Endometrial microvascular endothelial cells (primary cell): ENCODE results near the gene SNAP91. TPM values are rescaled to one million over a fixed set of nuclear protein-coding genes. Genes with fewer than 3 reads are reported as not detected.
"Not testable (repeated sequence)": the region's sequence is repeated elsewhere in the genome, so short reads cannot be mapped to it uniquely, and the experiment has no call there.

ENCODE experiments used
- in situ Hi-C: cut with HindIII; loops from 2 replicates; pipeline ENCODE4 v1.10.0; 2017; ENCODE audit warnings: low sequenced_read_pairs, low pct_unique_long_range_greater_than_20kb; ENCODE audit errors: inconsistent ontology term
- total RNA-seq: library from RNA; depleted of rRNA; stranded (reverse); fragments of >200 nt; gene quantifications from one replicate; pipeline ENCODE4 v1.2.3, GENCODE V29; 2015; ENCODE audit errors: inconsistent ontology term

Gene SNAP91
- not detected for total RNA-seq

DNA sequence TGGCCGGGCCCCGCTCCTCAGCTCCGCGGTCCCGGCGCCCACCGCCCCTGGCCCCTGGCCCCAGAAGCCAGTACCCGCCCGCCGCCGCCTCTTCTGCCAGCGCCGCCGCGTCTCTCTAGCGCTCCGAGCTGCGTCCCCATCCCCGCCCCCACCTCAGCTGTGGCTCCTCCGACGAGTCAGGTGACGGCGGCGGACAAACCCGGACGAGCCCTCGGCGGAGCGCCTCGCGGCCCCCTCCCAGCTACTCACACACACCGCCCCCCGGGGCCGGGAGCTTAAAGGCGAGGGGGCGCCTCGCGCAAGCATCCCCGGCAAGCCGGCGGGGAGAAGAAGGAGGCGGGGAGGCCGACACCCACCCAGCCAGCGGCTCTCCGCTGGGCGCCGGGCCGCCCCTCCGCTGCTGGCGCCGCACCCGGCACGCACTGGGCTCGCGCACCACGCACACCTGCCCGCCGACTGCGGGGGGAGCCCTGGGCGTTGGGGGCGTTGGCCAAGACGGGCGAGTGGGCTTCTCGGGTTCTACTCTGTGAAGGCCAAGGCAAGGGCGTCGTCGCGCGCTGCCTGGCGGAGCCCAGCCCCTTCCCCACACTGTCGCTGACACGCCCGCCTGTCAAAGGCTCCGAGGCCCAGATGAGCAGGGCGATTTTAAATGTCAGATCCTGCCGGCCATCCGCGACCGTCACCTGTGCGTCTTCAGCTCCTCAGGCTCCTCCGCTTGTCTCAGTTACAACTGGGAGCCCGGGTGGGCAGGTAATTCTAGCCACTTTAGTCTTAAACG is at the start of gene SNAP91:
Gene SNAP91 (minus strand): TSS at position 132 of the 778 bp plus-strand sequence. CDS start 1,174 bp downstream, outside the sequence.
- in situ Hi-C loops: no loop called here

DNA sequence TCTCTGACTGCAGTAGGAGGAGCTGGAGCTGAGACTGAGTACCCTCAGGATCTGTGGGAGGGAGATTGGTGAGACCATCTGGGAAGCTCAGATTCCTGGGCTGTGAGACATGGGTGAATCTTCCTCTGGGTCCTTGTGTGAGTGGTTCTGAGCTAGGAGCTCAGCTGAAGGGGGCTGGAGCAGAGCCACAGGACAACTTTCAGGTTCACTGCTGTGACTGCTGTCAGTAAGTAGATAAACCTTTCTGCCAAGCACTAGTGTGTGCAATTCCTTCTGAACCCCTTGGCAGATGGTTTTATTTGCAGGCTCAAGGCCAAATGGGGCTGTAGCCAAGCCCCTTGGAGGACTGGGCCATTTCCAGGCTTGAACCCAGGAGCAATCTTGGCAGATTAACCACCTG is 49.6 kb upstream of the SNAP91 start:
- in situ Hi-C loops: no loop called here

DNA sequence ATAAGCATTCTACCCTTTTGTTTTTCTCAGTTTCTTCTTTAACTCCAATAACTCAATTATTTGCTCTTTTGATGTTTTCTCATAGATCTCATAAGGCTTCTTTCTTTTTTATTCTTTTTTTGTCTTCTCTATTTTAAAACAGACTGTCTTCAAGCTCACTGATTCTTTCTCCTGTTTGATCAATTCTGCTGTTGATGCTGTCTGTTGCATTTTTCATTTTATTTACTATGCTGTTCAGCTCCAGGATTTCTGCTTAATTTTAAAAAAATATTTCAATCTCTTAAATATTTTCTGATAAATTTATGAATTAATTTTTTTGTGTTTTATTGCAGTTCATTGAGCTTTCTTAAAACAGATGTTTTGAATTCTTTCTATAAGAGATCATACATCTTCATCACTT is 48.1 kb upstream of the SNAP91 start:
- in situ Hi-C loops: no loop called here

- in situ Hi-C loops: no loop called here
These were observed 47.7 kb upstream of the SNAP91 start for GRCh38 chr6:83756565-83756964.

- in situ Hi-C loops: not testable (repeated sequence)
These were observed 43.5 kb upstream of the SNAP91 start for GRCh38 chr6:83752375-83752774.

GRCh38 chr6:83741089-83741488 is 32.2 kb upstream of the SNAP91 start:
- in situ Hi-C loops: no loop called here

DNA sequence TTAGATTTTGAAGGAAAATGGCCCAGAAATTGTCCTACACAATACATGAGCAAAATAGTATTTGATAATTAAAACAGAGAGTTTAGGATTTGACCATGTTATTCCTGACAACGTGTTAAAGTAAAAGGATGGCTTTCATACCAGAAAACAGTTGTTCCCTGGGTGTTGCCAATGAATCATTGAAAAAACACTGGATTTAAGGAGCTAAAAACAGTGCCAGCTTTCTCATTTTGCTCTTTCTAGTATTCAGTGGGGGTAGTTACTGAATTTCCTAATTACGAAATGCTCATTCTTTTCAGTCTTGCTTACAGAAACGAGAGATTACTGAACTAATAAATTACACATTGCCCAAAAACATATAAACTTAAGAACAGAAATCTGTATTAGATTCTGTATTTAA is 26.6 kb upstream of the SNAP91 start:
- in situ Hi-C loops: no loop called here

DNA sequence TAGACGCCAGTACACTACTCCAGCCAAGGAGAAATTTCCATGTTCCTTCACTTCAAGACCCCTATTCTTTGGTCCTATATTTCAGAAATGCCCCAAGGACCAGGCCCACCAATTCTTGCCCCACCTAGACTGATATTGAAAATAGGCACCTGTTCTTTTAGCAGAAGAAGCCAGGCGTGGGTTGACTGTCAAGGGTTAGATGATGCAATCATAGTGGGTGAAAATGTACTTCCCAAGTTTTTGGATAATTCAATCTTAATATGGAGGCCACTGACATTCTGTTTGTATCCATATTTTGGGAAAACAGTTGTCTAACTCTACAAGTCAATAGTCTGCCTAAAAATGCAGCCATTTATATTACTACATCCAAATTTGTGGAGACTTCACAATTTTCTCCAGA is 21.0 kb upstream of the SNAP91 start:
- in situ Hi-C loops: no loop called here

DNA sequence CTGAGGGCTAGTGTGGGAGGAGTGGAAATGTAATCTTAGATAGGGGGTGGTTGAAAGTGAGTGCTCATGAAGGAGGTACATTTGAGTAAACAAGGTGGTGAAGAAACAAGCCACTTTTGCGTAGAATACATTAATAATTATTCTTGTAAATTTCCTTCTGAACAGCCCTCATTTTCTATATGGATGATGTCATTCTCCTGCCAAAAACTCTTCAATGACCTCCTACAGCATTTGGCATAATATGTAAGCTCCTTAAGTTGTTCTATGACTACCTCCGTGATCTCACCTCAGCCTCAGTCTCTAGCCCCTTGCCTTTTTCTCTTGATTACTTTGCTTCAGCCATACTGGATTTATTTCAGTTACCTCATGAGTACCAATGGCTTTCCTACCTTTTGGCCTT is 14.0 kb upstream of the SNAP91 start:
- in situ Hi-C loops: no loop called here

GRCh38 chr6:83717809-83718208 is 8.9 kb upstream of the SNAP91 start:
- in situ Hi-C loops: no loop called here

- in situ Hi-C loops: no loop called here
These were observed 3.1 kb upstream of the SNAP91 start for GRCh38 chr6:83711958-83712357.

- in situ Hi-C loops: no loop called here
These were observed 798 bp upstream of the SNAP91 start for GRCh38 chr6:83709748-83710050.

DNA sequence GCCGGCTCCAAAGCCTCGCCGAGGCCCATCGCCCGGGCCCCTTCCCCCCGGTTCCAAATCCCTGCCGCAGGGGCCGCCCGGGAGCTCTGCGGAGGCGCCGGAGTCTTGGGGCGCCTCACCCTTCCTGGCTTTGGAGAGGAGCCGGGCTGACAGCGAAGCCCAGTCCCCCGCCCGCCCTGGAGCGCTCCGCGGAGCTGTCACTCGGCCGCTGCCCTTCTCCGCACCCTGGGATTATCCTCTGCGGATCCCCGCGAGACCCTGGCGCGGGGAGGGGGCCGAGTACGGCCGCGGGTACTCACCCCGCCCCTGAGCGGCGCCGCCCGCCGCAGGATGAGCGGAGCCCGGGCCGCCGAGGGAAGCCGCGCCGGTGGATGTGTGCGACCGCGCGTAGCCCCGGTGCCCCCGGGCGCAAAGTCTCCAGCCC is 343 bp downstream of the SNAP91 start:
- in situ Hi-C loops: no loop called here

GRCh38 chr6:83707829-83708545 is 914 bp downstream of the SNAP91 start:
- in situ Hi-C loops: no loop called here

GRCh38 chr6:83702749-83703148 is 6.2 kb downstream of the SNAP91 start:
- in situ Hi-C loops: no loop called here

DNA sequence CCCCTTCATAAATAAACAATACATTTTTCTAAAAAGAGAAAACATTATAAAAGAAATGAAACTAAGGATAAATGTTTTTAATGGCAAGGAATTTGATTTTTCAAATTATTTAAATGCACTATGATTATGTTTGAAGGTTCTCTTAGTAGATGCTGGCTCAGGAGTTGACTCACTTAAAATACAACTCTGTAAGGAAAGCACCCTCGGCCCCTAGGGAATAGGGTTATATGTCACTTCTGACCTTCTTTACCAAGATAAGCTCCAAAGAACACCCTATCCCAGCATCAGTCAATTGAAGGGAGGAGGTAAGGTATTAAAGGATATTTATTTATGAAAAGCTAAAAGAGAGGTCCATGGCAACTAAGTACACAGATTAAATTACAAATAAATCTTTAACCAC is 6.8 kb downstream of the SNAP91 start:
- in situ Hi-C loops: no loop called here

GRCh38 chr6:83696674-83697073 is 12.2 kb downstream of the SNAP91 start:
- in situ Hi-C loops: no loop called here

DNA sequence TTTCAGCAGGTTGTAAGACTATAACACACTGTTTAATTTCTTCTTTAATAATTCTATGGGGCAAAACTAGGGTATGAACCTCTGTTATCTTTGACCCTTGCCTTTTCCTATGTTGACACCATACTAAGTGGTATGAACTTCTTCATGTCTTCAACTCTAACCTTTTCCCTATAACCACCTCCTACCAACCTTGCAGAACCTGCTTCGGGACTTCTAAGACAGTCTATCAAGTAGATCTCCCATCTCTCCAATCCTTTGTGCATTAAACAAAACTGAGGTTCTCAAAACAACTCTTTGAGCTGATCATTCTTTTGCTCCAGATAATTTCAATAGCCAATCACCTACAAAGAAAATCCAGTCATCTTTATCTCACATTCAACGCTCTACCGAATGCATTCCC is 23.4 kb downstream of the SNAP91 start:
- in situ Hi-C loops: no loop called here

DNA sequence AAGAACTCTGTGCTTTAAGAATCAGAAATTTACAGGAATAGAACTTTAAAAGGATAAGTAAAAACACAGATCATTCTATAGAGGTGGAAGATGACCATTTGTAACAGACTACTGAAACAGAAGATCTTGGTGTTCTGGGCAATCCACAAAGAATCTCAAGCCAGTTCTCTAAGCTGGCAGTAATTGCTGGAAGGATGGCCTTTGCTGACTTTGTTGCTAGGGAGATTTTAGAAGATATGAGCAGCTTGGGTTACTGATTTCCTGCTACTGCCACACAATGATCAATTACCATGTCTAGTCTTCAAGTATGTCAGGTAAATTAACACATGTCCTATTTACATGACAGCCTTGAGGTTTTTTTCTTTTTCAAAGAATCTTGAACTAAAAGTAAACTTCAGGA is 31.1 kb downstream of the SNAP91 start:
- in situ Hi-C loops: no loop called here

DNA sequence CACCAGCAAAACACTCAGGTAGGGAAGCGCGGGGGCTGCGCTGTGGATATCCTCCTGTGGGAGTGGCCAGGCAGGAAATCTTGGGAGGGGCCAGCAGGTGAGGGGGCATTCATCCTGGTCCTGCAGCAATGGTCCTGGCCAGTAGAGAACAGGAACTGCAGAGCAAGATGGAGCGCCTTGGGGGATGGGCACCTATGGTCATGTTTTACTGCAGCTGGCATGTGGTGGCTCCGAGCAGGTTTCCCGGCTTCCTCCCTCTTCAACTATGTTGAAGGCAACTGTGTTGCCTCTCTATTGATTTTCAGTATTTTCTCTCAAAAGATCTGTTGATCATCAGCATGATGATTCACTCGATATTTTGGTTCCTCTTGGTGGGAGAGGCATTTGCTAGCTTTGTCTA is 70.9 kb downstream of the SNAP91 start:
- in situ Hi-C loops: no loop called here

DNA sequence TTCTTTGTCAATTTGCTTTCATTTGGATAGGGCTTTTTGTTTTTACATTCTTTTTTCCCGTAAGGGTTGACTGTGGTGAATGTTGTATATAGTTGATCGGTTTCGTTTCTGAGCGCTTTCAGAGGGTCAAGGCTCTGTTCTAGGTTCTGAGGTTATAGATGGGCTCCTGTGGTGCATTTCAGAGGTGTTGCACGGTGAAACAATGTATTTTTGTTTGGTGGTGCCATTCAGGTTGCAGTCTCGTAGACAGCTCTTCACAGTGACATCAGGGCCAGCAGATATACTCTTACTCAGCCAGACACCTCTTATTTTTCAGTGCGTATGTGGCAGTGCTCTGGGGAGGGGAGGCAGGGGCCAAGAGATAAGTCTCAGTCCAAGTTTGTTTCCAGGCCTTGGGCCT is 72.1 kb downstream of the SNAP91 start:
- in situ Hi-C loops: no loop called here
